ENCODE results near the gene TSHZ3.

The TSHZ3 gene

GRCh38 chr19:31226151-31226935 is 122.9 kb downstream of the TSHZ3 start:
- no peak for DNase-seq (ENCODE audit: low spot score)

Measured in D341Med (cell line).